Immature natural killer cell (primary cell): ENCODE data around the gene ANKMY2. TPM values are rescaled to one million over a fixed set of nuclear protein-coding genes. Genes with fewer than 3 reads are reported as not detected.
A peak's percentile ranks its signal among the peaks of the same experiment; 100 is the strongest.

Experiments used
- DNase-seq, 3 donors: peaks; one replicate each; pipeline ENCODE4 v3.0.0; 2022; ENCODE audit warnings: mixed read lengths in 1 of 3
- H3K27ac Mint-ChIP-seq, 6 donors: one replicate each; pipeline ENCODE4 v1.8.0; 2020; ENCODE audit warnings: mixed read lengths in 6 of 6, mild to moderate bottlenecking in 5 of 6, inconsistent platforms in 4 of 6, moderate library complexity in 3 of 6
- H3K27me3 Mint-ChIP-seq, 3 donors: one replicate each; pipeline ENCODE4 v1.8.0; 2020 to 2021; ENCODE audit warnings: low read depth in 3 of 3, mild to moderate bottlenecking in 3 of 3, mixed read lengths in 3 of 3, moderate library complexity in 3 of 3, inconsistent platforms in 1 of 3
- H3K36me3 Mint-ChIP-seq, 3 donors: one replicate each; pipeline ENCODE4 v1.8.0; 2020; ENCODE audit warnings: mixed read lengths in 3 of 3, inconsistent platforms in 2 of 3, mild to moderate bottlenecking in 2 of 3
- H3K4me1 Mint-ChIP-seq, 2 donors: one replicate each; pipeline ENCODE4 v1.8.0; 2020; ENCODE audit warnings: inconsistent platforms in 2 of 2, mild to moderate bottlenecking in 2 of 2, mixed read lengths in 2 of 2, moderate library complexity in 1 of 2
- H3K4me3 Mint-ChIP-seq, 5 donors: one replicate each; pipeline ENCODE4 v1.8.0; 2020; ENCODE audit warnings: mild to moderate bottlenecking in 5 of 5, mixed read lengths in 5 of 5, inconsistent platforms in 3 of 5, moderate library complexity in 3 of 5
- H3K9me3 Mint-ChIP-seq, 6 donors: one replicate each; pipeline ENCODE4 v1.8.0; 2020; ENCODE audit warnings: mild to moderate bottlenecking in 6 of 6, mixed read lengths in 6 of 6, inconsistent platforms in 4 of 6, moderate library complexity in 3 of 6
- polyA plus RNA-seq, 3 donors: library from polyadenylated mRNA; unstranded; fragments of 300-500 nt; fragmentation: Illumina TruSeq; gene quantifications; one replicate each; pipeline ENCODE4 v1.2.3, GENCODE V29; 2021

The ANKMY2 gene
- polyA plus RNA-seq, 3 donors from 2014 or later, result 22.2 to 30.5 (median 24.3) TPM

GRCh38 chr7:16564023-16564380 lies 81.6 kb downstream of the ANKMY2 start:
- H3K27me3 Mint-ChIP-seq, result peaks cover 0 to 4% (median 2%) of the 10 kb centered on the region in 3 donors
- peak overlapping the region in 3 of 6 donors; percentile 42 to 83 (median 76) for H3K27ac Mint-ChIP-seq
- peak; percentile 9 to 12 (median 10) for DNase-seq

GRCh38 chr7:16563281-16564022 lies 82.1 kb downstream of the ANKMY2 start:
- Mint-ChIP-seq H3K9me3 (no peaks in the 10 kb centered on the region), H3K27me3 (peaks cover 0 to 4% (median 2%) of the 10 kb centered on the region in 3 donors)

More at GRCh38 chr7:16564023-16564380, 81.6 kb downstream of the ANKMY2 start:
- no peaks in the 10 kb centered on the region for H3K36me3 Mint-ChIP-seq
- peaks cover 16 to 22% of the 10 kb centered on the region in 2 donors for H3K4me1 Mint-ChIP-seq
- peak overlapping the region in 2 of 5 donors; percentile 38 to 86 for H3K4me3 Mint-ChIP-seq
- H3K9me3 Mint-ChIP-seq, result no peaks in the 10 kb centered on the region

GRCh38 chr7:16562456-16563220 lies 82.9 kb downstream of the ANKMY2 start:
- no peak for DNase-seq
- H3K36me3 Mint-ChIP-seq, result no peaks in the 10 kb centered on the region
- H3K4me1 Mint-ChIP-seq, result peaks cover 16 to 22% of the 10 kb centered on the region in 2 donors
- peak overlapping the region in 3 of 6 donors; percentile 49 to 76 (median 51) for H3K27ac Mint-ChIP-seq
- peak overlapping the region in 4 of 5 donors; percentile 77 to 86 (median 82) for H3K4me3 Mint-ChIP-seq
- H3K9me3 Mint-ChIP-seq, result no peaks in the 10 kb centered on the region
- H3K27me3 Mint-ChIP-seq, result peaks cover 0 to 4% (median 2%) of the 10 kb centered on the region in 3 donors

More at GRCh38 chr7:16563281-16564022, 82.1 kb downstream of the ANKMY2 start:
- H3K27ac Mint-ChIP-seq, result peak overlapping the region in 4 of 6 donors; percentile 43 to 90 (median 80)
- H3K36me3 Mint-ChIP-seq, result no peaks in the 10 kb centered on the region
- DNase-seq, result peak; percentile 7 to 15 (median 12)
- H3K4me1 Mint-ChIP-seq, result peaks cover 16 to 22% of the 10 kb centered on the region in 2 donors
- peak overlapping the region; percentile 77 to 86 (median 82) for H3K4me3 Mint-ChIP-seq

- Mint-ChIP-seq H3K9me3 (no peaks in the 10 kb centered on the region), H3K27ac (no peak overlapping the region), H3K4me3 (no peak overlapping the region), H3K36me3 (no peaks in the 10 kb centered on the region), H3K4me1 (peaks cover 16 to 22% of the 10 kb centered on the region in 2 donors), H3K27me3 (peaks cover 0 to 4% (median 2%) of the 10 kb centered on the region in 3 donors)
- DNase-seq, result no peak
Observed at GRCh38 chr7:16561943-16562342, 83.6 kb downstream of the ANKMY2 start.

GRCh38 chr7:16559497-16560179 lies 85.9 kb downstream of the ANKMY2 start:
- Mint-ChIP-seq H3K4me3 (no peak overlapping the region), H3K9me3 (no peaks in the 10 kb centered on the region), H3K36me3 (no peaks in the 10 kb centered on the region), H3K27ac (no peak overlapping the region), H3K27me3 (no peaks in the 10 kb centered on the region), H3K4me1 (peaks cover 14 to 19% of the 10 kb centered on the region in 2 donors)
- DNase-seq, result no peak

- Mint-ChIP-seq H3K27ac (no peak overlapping the region), H3K4me3 (no peak overlapping the region), H3K27me3 (no peaks in the 10 kb centered on the region), H3K9me3 (no peaks in the 10 kb centered on the region), H3K4me1 (peaks cover 6 to 10% of the 10 kb centered on the region in 2 donors), H3K36me3 (no peaks in the 10 kb centered on the region)
- no peak for DNase-seq
Observed at GRCh38 chr7:16558761-16559302, 86.7 kb downstream of the ANKMY2 start.

GRCh38 chr7:16556359-16556758 lies 89.2 kb downstream of the ANKMY2 start:
- Mint-ChIP-seq H3K27ac (no peak overlapping the region), H3K27me3 (no peaks in the 10 kb centered on the region), H3K9me3 (no peaks in the 10 kb centered on the region), H3K36me3 (no peaks in the 10 kb centered on the region), H3K4me1 (no peaks in the 10 kb centered on the region), H3K4me3 (no peak overlapping the region)
- no peak for DNase-seq

- no peak for DNase-seq
- no peak overlapping the region for H3K27ac Mint-ChIP-seq
- no peaks in the 10 kb centered on the region for H3K27me3 Mint-ChIP-seq
Observed at GRCh38 chr7:16554518-16555236, 90.9 kb downstream of the ANKMY2 start.

GRCh38 chr7:16550671-16551070 lies 94.9 kb downstream of the ANKMY2 start:
- H3K4me3 Mint-ChIP-seq, result no peak overlapping the region
- no peak for DNase-seq
- H3K27ac Mint-ChIP-seq, result no peak overlapping the region
- no peaks in the 10 kb centered on the region for H3K4me1 Mint-ChIP-seq
- no peaks in the 10 kb centered on the region for H3K9me3 Mint-ChIP-seq
- no peaks in the 10 kb centered on the region for H3K36me3 Mint-ChIP-seq
- peaks cover 0 to 2% (median 2%) of the 10 kb centered on the region in 3 donors for H3K27me3 Mint-ChIP-seq

More at GRCh38 chr7:16554518-16555236, 90.9 kb downstream of the ANKMY2 start:
- Mint-ChIP-seq H3K4me3 (no peak overlapping the region), H3K9me3 (no peaks in the 10 kb centered on the region), H3K36me3 (no peaks in the 10 kb centered on the region), H3K4me1 (no peaks in the 10 kb centered on the region)

Other genes with a start within 250 kb of the ANKMY2 start
- gene CRPPA, start 224.2 kb downstream of the ANKMY2 start, polyA plus RNA-seq, result under 1 TPM; 0.28 to 0.82 (median 0.65) TPM
- not detected for gene SOSTDC1, start 180.0 kb downstream of the ANKMY2 start, polyA plus RNA-seq
- not detected for gene LRRC72, start 118.9 kb downstream of the ANKMY2 start, polyA plus RNA-seq
- gene BZW2, start 427 bp upstream of the ANKMY2 start, polyA plus RNA-seq, result 10 to 100 TPM; 35.8 to 47.8 (median 41.2) TPM
- gene TSPAN13, start 108.0 kb upstream of the ANKMY2 start, polyA plus RNA-seq, result 1 to 10 TPM in 1 of 3 donors, under 1 TPM in 2; 0.75 to 4.7 (median 0.96) TPM
- gene AGR2, start 159.2 kb upstream of the ANKMY2 start, polyA plus RNA-seq, result not detected
- gene AGR3, start 236.2 kb upstream of the ANKMY2 start, polyA plus RNA-seq, result not detected